ENCODE measurements around the gene LRRC27.
"Not testable (repeated sequence)": the region's sequence is repeated elsewhere in the genome, so short reads cannot be mapped to it uniquely, and the experiment has no call there.

The LRRC27 gene

DNA sequence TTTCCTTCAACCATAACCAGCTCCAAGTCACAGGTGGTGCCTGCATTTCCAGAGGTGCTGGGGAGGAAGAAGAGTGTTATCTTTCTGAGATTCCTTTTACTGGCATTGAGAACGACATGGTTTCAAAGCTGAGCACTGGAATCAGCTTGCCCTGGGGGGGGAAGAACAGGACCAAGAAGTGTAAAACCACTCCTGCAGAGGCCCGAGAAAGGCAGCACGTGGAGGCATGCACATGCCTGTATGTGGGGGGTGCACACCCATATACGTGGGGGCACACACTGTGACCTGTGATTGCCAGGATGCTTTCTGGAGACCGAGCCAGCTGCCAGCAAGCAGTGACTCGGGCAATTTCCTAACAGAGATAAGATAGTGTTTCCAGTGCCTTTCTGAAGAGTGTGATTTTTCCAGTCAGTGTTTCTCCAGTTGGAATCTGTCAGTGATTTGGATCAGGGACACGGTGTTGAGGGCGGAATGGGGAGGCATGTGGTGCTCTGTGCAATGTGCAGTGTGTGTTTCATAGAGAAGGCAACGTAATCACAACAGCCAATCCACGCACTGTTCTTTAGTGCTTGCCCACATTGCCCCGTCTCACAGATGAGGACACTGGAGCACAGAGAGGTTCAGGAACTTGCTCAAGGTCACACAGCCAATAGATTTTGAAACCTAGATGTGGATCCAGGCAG, 4.2 kb downstream of the LRRC27 start:
- Mint-ChIP-seq H3K9me3 (no peaks in the 10 kb centered on the region), H3K4me3 (peak overlapping the region; percentile 85)

DNA sequence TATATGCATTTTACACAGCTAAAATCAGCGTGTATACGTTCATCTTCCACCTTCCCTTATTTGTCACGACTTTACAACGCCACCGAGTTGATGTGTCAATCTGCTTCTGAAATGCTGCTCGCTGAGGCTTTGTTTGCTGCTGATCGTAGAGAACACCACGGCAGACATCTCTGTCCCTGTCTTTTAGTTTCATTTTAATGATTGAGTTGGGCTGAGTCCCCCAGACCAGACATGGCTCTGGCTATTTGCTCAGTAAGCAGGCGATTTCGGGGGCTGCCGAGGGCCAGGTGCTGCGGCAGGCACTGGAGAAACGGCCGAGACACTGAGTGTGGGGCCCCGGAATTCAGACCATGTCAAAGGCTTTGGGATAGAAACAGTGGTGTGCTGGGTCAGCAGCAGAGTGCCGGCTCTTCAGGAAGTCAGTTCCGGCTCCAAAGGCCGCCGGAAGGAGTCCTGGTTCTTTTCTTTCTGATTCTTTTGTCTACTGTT, 5.0 kb downstream of the LRRC27 start:
- Mint-ChIP-seq H3K27ac (peak overlapping the region; percentile 77), H3K36me3 (ENCODE audit: low read depth) (peaks cover 5% of the 10 kb centered on the region), H3K4me3 (peak overlapping the region; percentile 85), H3K4me1 (ENCODE audit: low read depth) (peaks cover 51% of the 10 kb centered on the region), H3K9me3 (no peaks in the 10 kb centered on the region), H3K27me3 (no peaks in the 10 kb centered on the region)

More for the DNA sequence above, 4.2 kb downstream of the LRRC27 start:
- Mint-ChIP-seq H3K36me3 (ENCODE audit: low read depth) (no peaks in the 10 kb centered on the region), H3K4me1 (ENCODE audit: low read depth) (peaks cover 57% of the 10 kb centered on the region), H3K27me3 (no peaks in the 10 kb centered on the region), H3K27ac (peak overlapping the region; percentile 38)

DNA sequence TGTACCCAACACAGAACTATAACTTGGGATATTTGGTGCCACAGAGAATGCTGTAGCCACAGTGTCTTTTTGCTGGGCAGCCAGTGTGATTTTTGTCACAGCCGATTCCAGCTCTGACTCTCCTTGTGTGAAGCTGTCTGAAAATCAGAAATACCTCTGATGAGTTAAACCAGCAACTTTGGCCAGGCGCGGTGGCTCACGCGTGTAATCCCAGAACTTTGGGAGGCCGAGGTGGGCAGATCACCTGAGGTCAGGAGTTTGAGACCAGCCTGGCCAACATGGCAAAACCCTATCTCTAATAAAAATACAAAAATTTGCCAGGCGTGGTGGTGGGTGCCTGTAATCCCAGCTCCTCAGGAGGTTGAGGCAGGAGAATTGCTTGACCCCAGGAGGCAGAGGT, 5.9 kb downstream of the LRRC27 start:
- H3K27ac Mint-ChIP-seq, H3K27me3 Mint-ChIP-seq, H3K9me3 Mint-ChIP-seq: not testable (repeated sequence)
- Mint-ChIP-seq H3K4me1 (ENCODE audit: low read depth) (peaks cover 44% of the 10 kb centered on the region), H3K36me3 (ENCODE audit: low read depth) (peaks cover 12% of the 10 kb centered on the region), H3K4me3 (peak overlapping the region; percentile 85)

DNA sequence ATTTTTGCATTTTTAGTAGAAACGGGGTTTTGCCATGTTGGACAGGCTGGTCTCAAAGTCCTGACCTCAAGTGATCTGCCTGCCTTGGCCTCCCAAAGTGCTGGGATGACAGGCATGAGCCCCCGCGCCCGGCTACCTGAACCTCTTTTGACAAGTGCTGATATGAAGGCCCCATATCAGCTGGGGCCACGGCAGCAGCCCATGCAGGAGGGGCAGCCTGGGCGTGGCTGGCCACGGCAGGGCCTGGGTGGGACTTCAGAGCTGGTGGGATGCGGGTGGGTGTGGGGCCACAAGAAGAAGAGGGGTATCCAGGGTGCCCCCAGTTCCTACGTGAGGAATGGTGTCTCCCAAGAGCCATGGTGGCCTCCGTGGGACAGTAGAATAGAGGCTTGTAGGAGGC, 6.9 kb downstream of the LRRC27 start:
- Mint-ChIP-seq H3K4me3 (no peak overlapping the region), H3K36me3 (ENCODE audit: low read depth) (peaks cover 12% of the 10 kb centered on the region), H3K9me3 (no peaks in the 10 kb centered on the region)

DNA sequence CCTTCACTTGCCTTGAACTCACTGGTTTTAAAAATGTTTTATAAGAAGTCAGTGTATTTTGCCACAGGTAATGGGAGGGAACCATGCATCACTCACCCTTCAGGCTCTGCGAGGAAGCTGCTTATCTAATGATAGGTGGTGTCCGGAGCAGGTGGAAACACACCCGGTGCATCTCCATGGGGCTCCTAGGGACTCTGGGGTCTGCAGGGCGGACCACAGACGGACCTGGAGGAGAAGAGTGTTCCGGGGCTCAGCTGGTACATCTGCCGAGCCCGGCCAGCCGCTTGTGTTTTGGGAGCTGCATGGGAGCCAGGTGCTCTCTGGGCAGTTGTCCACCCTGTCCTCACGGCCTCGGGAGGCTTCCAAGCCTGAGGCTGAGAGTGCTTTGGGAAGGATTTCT, 7.3 kb downstream of the LRRC27 start:
- no peak overlapping the region for H3K4me3 Mint-ChIP-seq
- H3K27me3 Mint-ChIP-seq = no peaks in the 10 kb centered on the region
- H3K36me3 Mint-ChIP-seq (ENCODE audit: low read depth) = peaks cover 12% of the 10 kb centered on the region
- H3K9me3 Mint-ChIP-seq = no peaks in the 10 kb centered on the region
- no peak overlapping the region for H3K27ac Mint-ChIP-seq
- peaks cover 30% of the 10 kb centered on the region for H3K4me1 Mint-ChIP-seq (ENCODE audit: low read depth)

More for the DNA sequence above, 6.9 kb downstream of the LRRC27 start:
- Mint-ChIP-seq H3K4me1 (ENCODE audit: low read depth) (peaks cover 34% of the 10 kb centered on the region), H3K27me3 (no peaks in the 10 kb centered on the region), H3K27ac (no peak overlapping the region)

DNA sequence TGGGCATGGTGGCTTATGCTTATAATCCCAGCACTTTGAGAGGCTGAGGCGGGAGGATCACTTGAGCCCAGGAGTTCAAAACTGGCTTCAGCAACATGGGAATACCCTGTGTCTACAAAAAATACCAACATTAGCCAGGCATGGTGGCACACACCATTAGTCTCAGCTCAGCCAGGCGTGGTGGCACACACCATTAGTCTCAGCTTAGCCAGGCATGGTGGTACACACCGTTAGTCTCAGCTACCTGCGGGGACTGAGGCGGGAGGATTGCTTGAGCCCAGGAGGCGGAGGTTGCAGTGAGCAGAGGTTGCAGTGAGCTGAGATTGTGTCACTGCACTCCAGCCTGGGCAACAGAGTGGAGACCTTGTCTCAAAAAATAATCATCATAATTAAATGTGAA, 9.0 kb downstream of the LRRC27 start:
- H3K36me3 Mint-ChIP-seq (ENCODE audit: low read depth) = peaks cover 22% of the 10 kb centered on the region
- H3K27ac Mint-ChIP-seq = no peak overlapping the region
- no peaks in the 10 kb centered on the region for H3K27me3 Mint-ChIP-seq
- H3K4me3 Mint-ChIP-seq = no peak overlapping the region
- H3K9me3 Mint-ChIP-seq = no peaks in the 10 kb centered on the region
- H3K4me1 Mint-ChIP-seq (ENCODE audit: low read depth) = peaks cover 18% of the 10 kb centered on the region

DNA sequence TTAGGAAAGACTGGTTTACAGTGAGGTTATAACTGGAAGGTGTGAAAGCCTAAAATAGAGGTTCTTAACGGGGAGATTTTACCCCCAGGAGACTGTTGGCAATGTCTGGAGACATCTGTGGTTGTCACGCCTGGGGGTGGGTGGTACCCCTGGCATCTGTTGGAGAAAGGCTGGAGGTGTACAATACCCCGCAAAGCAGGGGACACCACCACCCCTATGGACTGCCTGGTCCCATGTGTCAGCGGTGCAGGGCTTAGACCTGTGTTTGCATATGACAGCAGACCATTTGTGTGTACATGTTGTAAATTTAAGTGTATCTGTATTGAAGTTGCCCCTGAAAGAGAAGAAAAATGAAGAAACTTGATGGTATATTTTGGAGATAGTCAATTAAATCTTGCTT, 9.8 kb downstream of the LRRC27 start:
- H3K4me1 Mint-ChIP-seq (ENCODE audit: low read depth) = peaks cover 10% of the 10 kb centered on the region
- no peak overlapping the region for H3K27ac Mint-ChIP-seq
- no peak overlapping the region for H3K4me3 Mint-ChIP-seq
- H3K27me3 Mint-ChIP-seq = no peaks in the 10 kb centered on the region
- H3K36me3 Mint-ChIP-seq (ENCODE audit: low read depth) = peaks cover 26% of the 10 kb centered on the region
- H3K9me3 Mint-ChIP-seq = no peaks in the 10 kb centered on the region

DNA sequence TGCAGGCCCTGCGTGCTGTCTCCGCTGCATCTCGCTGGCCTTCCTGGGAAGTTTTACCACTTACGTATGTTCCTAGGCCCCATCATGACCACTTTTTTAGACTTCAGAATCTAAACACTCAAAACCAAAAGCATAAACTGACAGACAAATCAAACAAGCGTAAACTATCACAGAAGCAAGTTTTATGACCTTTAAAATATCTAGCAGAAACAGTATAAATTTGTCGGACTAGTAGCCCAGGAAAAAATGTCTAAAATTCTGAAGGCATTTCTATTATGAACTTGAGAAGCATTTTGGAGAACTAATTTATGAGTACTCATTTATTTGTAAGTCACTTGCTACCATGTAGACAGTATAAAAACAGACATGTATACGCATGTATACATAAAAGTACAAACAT, 10.6 kb downstream of the LRRC27 start:
- H3K27me3 Mint-ChIP-seq = no peaks in the 10 kb centered on the region
- H3K9me3 Mint-ChIP-seq = no peaks in the 10 kb centered on the region
- H3K27ac Mint-ChIP-seq = no peak overlapping the region
- H3K4me1 Mint-ChIP-seq (ENCODE audit: low read depth) = peaks cover 2% of the 10 kb centered on the region
- peaks cover 26% of the 10 kb centered on the region for H3K36me3 Mint-ChIP-seq (ENCODE audit: low read depth)
- no peak overlapping the region for H3K4me3 Mint-ChIP-seq

DNA sequence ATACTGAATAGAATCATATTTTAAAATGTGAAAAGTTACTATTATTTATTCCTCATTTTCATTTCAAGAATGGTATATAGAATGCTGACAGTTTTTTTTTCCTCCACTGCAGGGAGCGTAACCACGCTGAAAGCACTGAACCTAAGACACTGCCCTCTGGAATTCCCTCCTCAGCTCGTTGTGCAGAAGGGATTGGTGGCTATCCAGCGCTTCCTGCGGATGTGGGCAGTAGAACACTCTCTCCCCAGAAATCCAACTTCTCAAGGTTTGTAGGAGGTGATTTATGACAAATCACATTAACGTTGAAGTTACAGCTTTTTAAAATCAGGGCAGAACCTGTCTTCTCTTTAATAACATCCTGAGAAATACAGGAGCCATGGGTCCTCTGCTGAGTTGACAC, 12.4 kb downstream of the LRRC27 start:
- no peaks in the 10 kb centered on the region for H3K9me3 Mint-ChIP-seq
- H3K4me1 Mint-ChIP-seq (ENCODE audit: low read depth) = no peaks in the 10 kb centered on the region
- no peak overlapping the region for H3K27ac Mint-ChIP-seq
- peaks cover 26% of the 10 kb centered on the region for H3K36me3 Mint-ChIP-seq (ENCODE audit: low read depth)
- no peak overlapping the region for H3K4me3 Mint-ChIP-seq
- H3K27me3 Mint-ChIP-seq = no peaks in the 10 kb centered on the region

DNA sequence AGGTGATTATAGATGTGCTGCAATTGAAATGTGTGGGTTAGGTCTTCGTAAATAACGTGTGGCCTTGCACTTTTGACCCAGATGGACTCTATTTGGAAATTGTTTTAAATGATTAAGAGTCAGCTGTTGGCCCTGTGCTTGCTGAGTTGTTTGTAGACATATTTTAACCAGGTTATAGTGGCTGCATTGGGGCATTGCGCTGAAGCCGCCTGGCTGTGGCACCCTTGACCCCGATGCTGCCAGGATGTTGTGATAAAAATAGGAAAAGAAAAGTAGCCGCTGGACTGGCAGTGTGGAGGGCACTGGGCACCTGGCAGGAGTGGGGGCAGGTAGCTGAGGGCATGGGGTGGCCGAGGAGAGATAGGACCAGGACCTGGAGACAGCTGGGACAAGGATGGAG, 13.4 kb downstream of the LRRC27 start:
- Mint-ChIP-seq H3K27ac (no peak overlapping the region), H3K4me3 (no peak overlapping the region), H3K9me3 (no peaks in the 10 kb centered on the region), H3K4me1 (ENCODE audit: low read depth) (no peaks in the 10 kb centered on the region), H3K36me3 (ENCODE audit: low read depth) (peaks cover 26% of the 10 kb centered on the region), H3K27me3 (no peaks in the 10 kb centered on the region)

DNA sequence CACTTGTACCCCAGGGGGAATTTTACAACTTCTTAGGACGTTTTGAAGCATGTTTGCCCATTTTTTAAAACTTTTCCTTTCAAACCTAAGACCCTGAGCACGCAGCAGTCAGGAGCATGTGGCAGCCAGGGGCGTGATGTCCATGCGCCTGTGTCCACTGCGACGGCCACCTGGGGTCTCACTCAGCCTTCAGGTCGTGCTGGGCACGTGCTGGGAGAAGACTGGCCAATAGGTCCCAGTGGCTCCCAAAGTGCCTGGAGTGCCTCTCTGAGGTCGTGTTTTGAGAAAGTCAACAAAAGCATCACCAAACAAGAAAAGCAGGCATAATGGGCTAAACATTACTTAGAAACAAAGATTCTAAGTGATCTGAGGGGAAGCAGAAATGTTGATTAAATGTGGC, 14.8 kb downstream of the LRRC27 start:
- no peaks in the 10 kb centered on the region for H3K27me3 Mint-ChIP-seq
- H3K9me3 Mint-ChIP-seq = no peaks in the 10 kb centered on the region
- peaks cover 22% of the 10 kb centered on the region for H3K36me3 Mint-ChIP-seq (ENCODE audit: low read depth)
- no peaks in the 10 kb centered on the region for H3K4me1 Mint-ChIP-seq (ENCODE audit: low read depth)
- no peak overlapping the region for H3K4me3 Mint-ChIP-seq
- H3K27ac Mint-ChIP-seq = no peak overlapping the region

DNA sequence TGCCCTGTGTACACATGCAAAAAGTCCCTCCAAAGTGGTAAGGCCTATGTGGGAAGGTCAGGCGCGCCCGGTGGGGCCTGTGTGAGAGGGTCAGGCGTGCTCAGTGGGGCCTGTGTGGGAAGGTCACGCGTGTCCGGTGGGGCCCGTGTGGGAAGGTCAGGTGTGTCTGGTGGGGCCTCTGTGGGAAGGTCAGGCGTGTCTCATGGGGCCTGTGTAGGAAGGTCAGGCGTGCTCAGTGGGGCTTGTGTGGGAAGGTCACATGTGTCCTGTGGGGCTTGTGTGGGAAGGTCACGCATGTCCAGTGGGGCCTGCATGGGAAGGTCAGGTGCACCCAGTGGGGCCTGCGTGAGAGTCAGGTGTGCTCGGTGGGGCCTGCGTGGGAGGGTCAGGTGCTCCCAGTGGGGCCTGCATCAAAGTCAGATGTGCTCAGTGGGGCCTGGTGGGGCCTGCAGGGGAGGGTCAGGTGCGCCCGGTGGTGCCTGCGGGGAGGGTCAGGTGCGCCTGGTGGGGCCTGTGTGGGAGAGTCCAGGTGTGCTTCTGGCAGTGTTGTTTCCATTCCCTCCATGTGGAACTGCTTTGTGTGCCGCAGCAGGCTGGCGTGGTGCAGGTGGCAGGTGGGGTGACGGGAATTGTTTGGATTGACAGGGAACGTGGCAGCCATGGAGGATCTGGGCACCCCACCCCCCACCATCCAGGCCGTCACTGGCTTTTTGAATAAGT, 15.4 kb downstream of the LRRC27 start:
- Mint-ChIP-seq H3K27me3 (no peaks in the 10 kb centered on the region), H3K9me3 (no peaks in the 10 kb centered on the region), H3K4me1 (ENCODE audit: low read depth) (no peaks in the 10 kb centered on the region), H3K27ac (no peak overlapping the region), H3K4me3 (no peak overlapping the region), H3K36me3 (ENCODE audit: low read depth) (peaks cover 17% of the 10 kb centered on the region)

DNA sequence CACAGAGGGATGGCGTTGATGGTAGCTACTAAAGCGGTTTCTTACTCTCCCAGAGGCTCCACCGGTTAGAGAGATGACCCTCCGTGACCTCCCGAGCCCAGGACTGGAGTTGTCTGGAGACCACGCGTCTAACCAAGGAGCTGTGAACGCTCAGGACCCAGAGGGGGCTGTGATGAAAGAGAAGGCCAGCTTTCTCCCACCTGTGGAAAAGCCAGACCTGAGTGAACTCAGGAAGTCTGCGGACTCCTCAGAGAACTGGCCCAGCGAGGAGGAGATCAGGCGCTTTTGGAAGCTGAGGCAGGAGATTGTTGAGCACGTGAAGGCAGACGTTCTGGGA, 15.9 kb downstream of the LRRC27 start:
- Mint-ChIP-seq H3K4me1 (ENCODE audit: low read depth) (peaks cover 3% of the 10 kb centered on the region), H3K9me3 (no peaks in the 10 kb centered on the region), H3K27ac (no peak overlapping the region), H3K36me3 (ENCODE audit: low read depth) (peaks cover 13% of the 10 kb centered on the region), H3K4me3 (no peak overlapping the region), H3K27me3 (no peaks in the 10 kb centered on the region)

DNA sequence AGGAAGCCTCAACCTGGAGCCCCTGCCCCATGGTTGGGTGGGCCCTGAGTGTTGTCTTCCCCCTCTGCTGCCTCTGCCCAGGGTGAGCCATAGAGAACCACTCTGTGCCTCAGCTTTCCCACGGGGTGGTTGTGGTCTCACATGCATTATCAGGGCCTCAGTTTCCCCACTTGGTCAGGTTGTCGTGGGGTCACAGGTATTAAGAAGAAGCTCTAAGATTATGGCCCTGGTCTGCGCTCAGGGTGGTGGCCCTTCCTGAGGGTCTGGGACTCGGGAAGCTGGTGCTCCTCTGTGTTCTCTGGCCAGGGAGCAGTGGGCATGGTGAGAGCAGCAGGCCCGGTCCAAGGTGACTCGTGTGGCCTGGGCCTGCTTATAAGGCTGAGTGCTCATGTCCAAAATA, 17.8 kb downstream of the LRRC27 start:
- Mint-ChIP-seq H3K36me3 (ENCODE audit: low read depth) (peaks cover 13% of the 10 kb centered on the region), H3K4me1 (ENCODE audit: low read depth) (peaks cover 3% of the 10 kb centered on the region), H3K27ac (no peak overlapping the region), H3K27me3 (no peaks in the 10 kb centered on the region), H3K9me3 (no peaks in the 10 kb centered on the region), H3K4me3 (no peak overlapping the region)

DNA sequence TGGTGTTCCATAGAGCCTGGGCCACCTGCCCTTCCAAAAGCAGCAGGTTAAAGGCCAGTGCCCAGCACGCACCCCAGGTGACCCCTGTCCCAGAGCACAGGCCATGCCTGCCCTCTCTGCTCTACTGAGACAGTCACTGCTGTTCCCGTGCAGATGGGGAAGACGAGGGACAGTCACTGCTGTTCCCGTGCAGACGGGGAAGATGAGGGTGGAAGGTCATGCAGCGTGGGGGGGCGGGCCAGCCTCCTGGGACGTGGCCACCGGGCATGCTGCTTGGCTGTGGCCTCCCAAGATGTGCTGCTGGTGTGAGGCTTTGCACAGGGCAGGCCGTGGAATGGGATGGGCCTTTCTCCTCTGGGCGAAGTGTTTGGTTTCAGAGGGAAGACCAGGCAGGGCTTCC, 18.4 kb downstream of the LRRC27 start:
- Mint-ChIP-seq H3K4me3 (no peak overlapping the region), H3K27ac (no peak overlapping the region), H3K4me1 (ENCODE audit: low read depth) (peaks cover 3% of the 10 kb centered on the region), H3K36me3 (ENCODE audit: low read depth) (peaks cover 8% of the 10 kb centered on the region), H3K27me3 (no peaks in the 10 kb centered on the region), H3K9me3 (no peaks in the 10 kb centered on the region)

DNA sequence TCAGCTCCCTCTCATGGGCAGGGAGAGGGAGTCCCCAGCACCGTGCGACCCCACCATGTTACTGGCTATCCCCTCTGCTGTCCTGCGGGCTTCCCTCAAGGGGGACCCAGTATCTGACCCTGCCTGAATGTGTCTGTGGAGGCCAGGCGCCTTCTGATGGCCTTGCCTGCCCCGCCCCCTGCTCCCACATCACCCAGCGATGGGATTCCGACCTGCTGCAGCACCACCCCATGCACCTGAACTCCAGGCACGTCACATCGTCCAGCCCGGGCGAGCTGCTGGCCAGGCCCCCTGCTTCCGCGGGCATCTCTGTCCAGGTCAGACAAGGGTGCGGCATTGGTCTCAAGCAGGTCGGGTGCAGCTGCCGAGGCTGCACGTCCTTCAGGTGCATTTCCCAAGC, 19.0 kb downstream of the LRRC27 start:
- peaks cover 3% of the 10 kb centered on the region for H3K36me3 Mint-ChIP-seq (ENCODE audit: low read depth)

More for the DNA sequence above, 19.0 kb downstream of the LRRC27 start:
- no peak overlapping the region for H3K27ac Mint-ChIP-seq
- H3K9me3 Mint-ChIP-seq = no peaks in the 10 kb centered on the region
- H3K4me3 Mint-ChIP-seq = no peak overlapping the region
- H3K4me1 Mint-ChIP-seq (ENCODE audit: low read depth) = peaks cover 3% of the 10 kb centered on the region
- H3K27me3 Mint-ChIP-seq = no peaks in the 10 kb centered on the region

All from stimulated activated naive CD8-positive, alpha-beta T cell treated with anti-CD3 and anti-CD28 coated beads, Interleukin-15, Interleukin-2, amounts not matched to agents 100 ng/mL and 50 ng/mL, for 24 hours (primary cell).